ENCODE results near the gene DNAH8. TPM values are rescaled to one million over a fixed set of nuclear protein-coding genes. Genes with fewer than 3 reads are reported as not detected.
"Not testable (repeated sequence)": the region's sequence is repeated elsewhere in the genome, so short reads cannot be mapped to it uniquely, and the experiment has no call there.

DNAH8 gene
- polyA plus RNA-seq, 6 donors from 2014 or later: not detected

DNA sequence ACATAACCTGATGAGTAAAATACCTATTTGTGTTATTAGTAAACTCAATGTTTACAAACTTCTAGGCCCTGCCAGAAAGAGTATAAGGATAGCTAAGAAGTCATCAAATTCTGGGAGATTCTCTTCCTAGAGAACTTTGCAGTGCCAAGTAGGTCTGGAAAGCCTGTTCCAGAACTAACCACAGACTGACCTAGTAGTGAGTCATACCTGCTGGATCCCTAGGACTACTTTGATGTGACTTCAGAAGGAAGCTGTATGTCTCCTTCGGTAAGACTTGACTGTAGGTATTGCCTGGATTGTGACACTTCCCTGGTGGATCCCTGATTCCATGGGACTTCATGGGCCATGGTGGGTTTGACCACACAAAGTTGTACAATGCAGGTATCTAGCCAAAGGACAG lies 131.7 kb downstream of the DNAH8 start:
- no peaks in the 10 kb centered on the region for H3K4me1 Mint-ChIP-seq
- no peaks in the 10 kb centered on the region for H3K36me3 Mint-ChIP-seq
- ATAC-seq (ENCODE audit: low read depth in 2 of 2) (no peak), DNase-seq (no peak)
- peaks cover 0 to 4% (median 0%) of the 10 kb centered on the region in 7 donors for H3K9me3 Mint-ChIP-seq
- H3K4me3 Mint-ChIP-seq: no peak overlapping the region
- no peak overlapping the region for H3K27ac Mint-ChIP-seq
- peaks cover 23 to 45% (median 28%) of the 10 kb centered on the region in 3 donors for H3K27me3 Mint-ChIP-seq

DNA sequence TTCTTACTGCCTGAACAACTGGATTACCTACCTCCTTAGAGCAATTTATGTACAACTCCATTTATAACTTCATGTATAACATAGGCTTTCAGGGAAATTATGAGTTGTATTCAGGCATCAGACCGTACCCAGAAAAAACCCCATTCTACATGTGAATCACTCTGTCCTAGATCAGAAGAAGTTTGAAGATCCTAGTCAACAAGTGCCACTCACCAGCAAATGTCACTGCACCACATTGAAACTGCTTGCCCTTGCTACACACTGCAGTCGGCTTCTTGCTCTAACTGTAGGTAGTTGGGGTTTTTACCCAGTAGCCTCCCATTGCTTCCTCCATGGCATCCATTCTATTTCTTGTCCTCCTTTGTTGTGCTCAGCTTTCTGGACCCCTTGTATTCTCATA lies 132.4 kb downstream of the DNAH8 start:
- ATAC-seq (ENCODE audit: low read depth in 2 of 2) (no peak), DNase-seq (no peak)
- Mint-ChIP-seq H3K4me1 (no peaks in the 10 kb centered on the region), H3K9me3 (peaks cover 0 to 4% (median 0%) of the 10 kb centered on the region in 7 donors), H3K36me3 (no peaks in the 10 kb centered on the region), H3K27ac (no peak overlapping the region), H3K27me3 (peaks cover 20 to 50% (median 34%) of the 10 kb centered on the region in 3 donors), H3K4me3 (peak overlapping the region in 1 of 8 donors; percentile 43)

DNA sequence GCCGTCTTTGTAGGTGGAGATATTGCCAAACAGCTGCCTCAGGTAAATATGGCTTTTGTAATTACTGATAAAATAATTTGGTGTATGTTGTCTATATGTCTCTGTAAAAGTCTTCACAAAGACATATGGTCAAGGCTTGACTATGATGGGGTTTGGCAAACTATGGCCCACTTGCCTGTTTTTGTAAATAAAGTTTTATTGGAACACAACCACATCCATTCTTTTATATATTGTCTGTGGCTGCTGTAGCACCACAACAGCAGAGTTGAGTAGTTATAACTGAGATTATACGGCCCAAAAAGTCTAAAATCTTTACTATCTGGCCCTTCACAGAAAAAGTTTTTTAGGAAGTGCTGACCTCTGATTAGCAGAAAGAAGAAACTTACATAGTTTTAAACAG lies 133.6 kb downstream of the DNAH8 start:
- no peaks in the 10 kb centered on the region for H3K36me3 Mint-ChIP-seq
- no peak overlapping the region for H3K4me3 Mint-ChIP-seq
- H3K9me3 Mint-ChIP-seq: peaks cover 0 to 4% (median 0%) of the 10 kb centered on the region in 7 donors
- H3K27me3 Mint-ChIP-seq: peaks cover 20 to 47% (median 30%) of the 10 kb centered on the region in 3 donors
- DNase-seq (no peak), ATAC-seq (ENCODE audit: low read depth in 2 of 2) (no peak)
- no peaks in the 10 kb centered on the region for H3K4me1 Mint-ChIP-seq
- no peak overlapping the region for H3K27ac Mint-ChIP-seq

DNA sequence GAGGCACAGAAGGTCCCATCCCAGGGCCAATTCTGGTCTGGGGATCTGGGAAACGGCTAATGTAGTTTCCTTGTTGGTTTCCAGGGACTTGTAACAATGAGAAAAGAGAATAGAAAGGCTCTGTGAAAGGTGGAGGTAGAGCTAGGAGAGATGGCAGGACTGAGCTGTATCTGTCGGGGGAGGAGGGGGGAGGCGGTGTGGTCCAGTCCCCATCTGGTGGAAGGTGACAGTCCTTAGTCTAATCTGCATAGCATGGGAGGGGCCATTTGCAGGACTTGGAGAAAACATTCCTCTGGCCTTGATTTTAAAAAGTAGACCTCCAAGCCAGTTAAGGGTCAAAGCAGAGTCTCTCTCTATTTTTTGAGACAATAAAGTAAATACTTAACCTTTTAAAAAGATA lies 137.1 kb downstream of the DNAH8 start:
- ATAC-seq (ENCODE audit: low read depth in 2 of 2) (no peak), DNase-seq (no peak)
- Mint-ChIP-seq H3K9me3 (peaks cover 0 to 4% (median 0%) of the 10 kb centered on the region in 7 donors), H3K36me3 (no peaks in the 10 kb centered on the region), H3K27ac (peak overlapping the region in 1 of 6 donors; percentile 82), H3K27me3 (peaks cover 11 to 45% (median 35%) of the 10 kb centered on the region in 3 donors), H3K4me3 (no peak overlapping the region), H3K4me1 (no peaks in the 10 kb centered on the region)

DNA sequence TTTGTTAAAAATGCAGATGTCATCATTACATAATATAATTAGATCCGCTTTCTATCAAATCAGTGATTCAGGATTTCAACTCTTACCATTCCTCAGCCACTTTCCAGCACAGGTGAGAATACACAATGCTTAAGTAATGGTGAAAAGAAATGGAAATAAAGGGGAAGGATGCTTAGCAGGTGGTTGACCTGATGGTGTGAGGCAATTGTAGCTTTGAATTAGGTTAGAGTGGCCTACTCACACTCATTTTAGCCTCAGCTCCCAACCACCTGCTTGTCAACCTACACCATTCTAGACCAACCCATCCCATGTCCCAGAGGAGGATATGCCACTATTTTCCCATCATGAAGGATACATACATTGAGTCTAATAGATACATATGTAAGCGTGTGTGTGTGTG lies 138.1 kb downstream of the DNAH8 start:
- Mint-ChIP-seq H3K36me3 (no peaks in the 10 kb centered on the region), H3K9me3 (peaks cover 0 to 4% (median 0%) of the 10 kb centered on the region in 7 donors), H3K4me1 (no peaks in the 10 kb centered on the region), H3K4me3 (no peak overlapping the region), H3K27me3 (peaks cover 14 to 40% (median 36%) of the 10 kb centered on the region in 3 donors), H3K27ac (no peak overlapping the region)
- ATAC-seq (ENCODE audit: low read depth in 2 of 2) (no peak), DNase-seq (no peak)

DNA sequence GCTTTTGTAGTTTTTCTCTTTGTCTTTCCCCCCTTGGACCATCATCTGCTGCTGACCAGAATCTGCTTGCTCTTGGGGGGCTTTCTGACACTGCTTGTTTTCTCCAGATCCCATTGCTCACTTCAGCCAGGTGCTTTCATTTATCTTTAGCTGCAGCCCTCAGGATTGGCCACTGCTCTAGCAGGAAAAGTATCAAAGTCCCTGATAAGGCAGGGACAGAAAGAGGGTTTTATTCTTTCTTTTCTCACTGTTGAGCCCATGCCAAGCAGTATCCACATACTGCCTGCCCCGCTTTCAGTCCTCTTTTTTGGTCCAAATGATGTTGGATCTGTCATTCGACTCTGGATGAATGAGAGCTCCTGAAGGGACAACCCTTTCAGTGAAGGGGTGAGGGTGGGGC lies 141.4 kb downstream of the DNAH8 start:
- ATAC-seq (ENCODE audit: low read depth in 2 of 2) (no peak), DNase-seq (no peak)
- Mint-ChIP-seq H3K9me3 (no peaks in the 10 kb centered on the region), H3K27me3 (peaks cover 24 to 30% (median 27%) of the 10 kb centered on the region in 3 donors), H3K4me3 (no peak overlapping the region), H3K4me1 (no peaks in the 10 kb centered on the region), H3K36me3 (no peaks in the 10 kb centered on the region), H3K27ac (no peak overlapping the region)

DNA sequence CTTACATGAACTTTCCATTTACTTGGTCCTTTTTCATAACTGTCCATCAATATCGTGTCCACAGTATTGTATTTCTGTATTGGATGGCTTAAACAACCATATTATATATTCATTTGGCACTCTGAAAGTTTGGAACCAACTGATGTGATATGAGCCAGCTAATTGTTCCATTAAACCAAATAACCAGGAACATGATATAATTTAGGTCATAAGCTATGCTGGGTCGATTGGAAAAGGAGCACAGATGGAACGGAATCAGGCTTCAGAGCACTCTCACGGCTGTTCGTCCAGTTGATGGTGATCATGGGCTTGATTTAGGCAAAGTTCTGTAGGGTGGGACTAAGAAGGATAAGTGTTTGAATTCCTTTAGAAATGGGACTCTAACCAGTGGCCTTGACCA lies 142.7 kb downstream of the DNAH8 start:
- DNase-seq (no peak), ATAC-seq (ENCODE audit: low read depth in 2 of 2) (no peak)
- Mint-ChIP-seq H3K4me3 (no peak overlapping the region), H3K27me3 (peaks cover 24 to 29% (median 27%) of the 10 kb centered on the region in 3 donors), H3K9me3 (no peaks in the 10 kb centered on the region), H3K36me3 (no peaks in the 10 kb centered on the region), H3K27ac (no peak overlapping the region), H3K4me1 (no peaks in the 10 kb centered on the region)

DNA sequence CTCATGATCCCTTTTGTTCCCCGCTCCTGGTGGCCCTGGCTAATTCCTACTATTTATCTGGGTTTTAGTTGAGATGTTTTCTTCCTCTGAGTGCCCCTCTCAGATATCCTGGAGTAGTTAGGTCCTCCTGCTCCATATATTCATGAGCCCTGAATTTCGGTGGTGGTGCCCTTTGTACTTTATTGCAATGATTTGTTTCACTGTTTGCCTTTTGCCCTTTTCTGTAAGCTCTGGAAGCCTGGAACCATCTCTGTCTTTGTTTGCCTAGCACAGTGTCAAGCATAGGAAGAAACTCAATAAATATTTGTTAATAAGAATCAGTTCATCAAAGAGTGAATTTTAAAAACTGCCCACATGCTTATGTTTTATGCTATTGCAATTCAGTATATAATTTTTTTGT lies 144.9 kb downstream of the DNAH8 start:
- H3K27ac Mint-ChIP-seq: no peak overlapping the region
- no peaks in the 10 kb centered on the region for H3K9me3 Mint-ChIP-seq
- H3K36me3 Mint-ChIP-seq: no peaks in the 10 kb centered on the region
- no peak for DNase-seq
- H3K4me1 Mint-ChIP-seq: no peaks in the 10 kb centered on the region
- H3K4me3 Mint-ChIP-seq: no peak overlapping the region
- peaks cover 30 to 35% (median 34%) of the 10 kb centered on the region in 3 donors for H3K27me3 Mint-ChIP-seq
- ATAC-seq (ENCODE audit: low read depth in 2 of 2): no peak

DNA sequence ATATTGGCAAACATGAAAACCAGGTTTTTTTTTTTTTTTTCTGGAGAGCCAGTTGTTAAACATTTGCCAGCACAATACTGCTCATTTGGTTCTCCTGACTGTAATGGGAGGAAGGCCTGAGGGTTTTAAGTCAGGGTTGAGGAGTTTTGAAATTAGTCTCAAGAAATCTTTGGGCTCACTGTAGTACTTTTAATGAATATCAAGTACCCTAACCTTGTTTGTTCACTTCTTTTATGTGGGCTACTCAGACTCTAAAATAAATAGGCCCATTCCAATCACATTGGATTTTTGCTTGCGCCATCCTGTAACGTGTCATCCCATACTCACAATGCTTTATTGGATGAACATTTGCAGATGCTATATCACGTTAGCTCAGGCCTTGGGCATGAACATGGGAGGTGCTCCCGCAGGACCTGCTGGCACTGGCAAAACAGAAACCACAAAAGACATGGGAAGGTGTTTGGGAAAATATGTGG lies 146.9 kb downstream of the DNAH8 start:
- no peaks in the 10 kb centered on the region for H3K9me3 Mint-ChIP-seq
- no peaks in the 10 kb centered on the region for H3K36me3 Mint-ChIP-seq
- no peak for DNase-seq
- H3K4me1 Mint-ChIP-seq: no peaks in the 10 kb centered on the region
- H3K27ac Mint-ChIP-seq: no peak overlapping the region
- ATAC-seq (ENCODE audit: low read depth in 2 of 2): no peak
- H3K4me3 Mint-ChIP-seq: no peak overlapping the region
- H3K27me3 Mint-ChIP-seq: peaks cover 20 to 34% (median 27%) of the 10 kb centered on the region in 3 donors

DNA sequence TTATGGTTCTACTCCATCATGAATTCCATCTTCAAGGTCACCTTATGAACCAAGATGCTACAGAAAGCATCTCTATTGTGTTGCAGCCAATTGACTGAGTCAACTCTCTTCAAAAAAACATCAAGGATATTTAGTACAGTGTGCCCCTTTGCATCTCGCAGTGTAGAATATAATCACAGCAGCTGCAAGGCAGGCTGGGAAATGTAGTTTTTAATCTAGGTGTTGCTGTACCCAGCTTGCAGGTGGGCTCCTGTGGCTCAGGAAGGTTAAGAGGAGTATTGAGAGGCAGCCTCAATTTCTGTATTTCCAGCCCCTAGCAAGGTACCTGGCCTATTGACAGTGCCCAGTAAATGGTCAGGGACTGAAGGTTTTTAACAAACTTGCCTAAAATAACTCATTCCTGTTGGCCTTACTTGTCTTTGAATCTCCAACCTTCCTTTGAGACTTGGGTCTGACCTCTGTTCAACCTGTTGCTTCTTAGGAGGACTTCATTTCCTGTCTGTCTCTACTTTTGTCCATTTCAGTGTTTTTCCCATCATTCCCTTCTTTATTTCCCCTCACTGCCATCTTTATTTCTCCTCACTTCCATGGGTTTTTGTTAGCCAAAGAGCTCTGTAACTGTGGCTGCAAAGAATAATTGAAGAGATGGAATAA lies 150.5 kb downstream of the DNAH8 start:
- H3K4me1 Mint-ChIP-seq: no peaks in the 10 kb centered on the region
- no peaks in the 10 kb centered on the region for H3K9me3 Mint-ChIP-seq
- peaks cover 17 to 33% (median 30%) of the 10 kb centered on the region in 3 donors for H3K27me3 Mint-ChIP-seq
- DNase-seq (no peak), ATAC-seq (ENCODE audit: low read depth in 2 of 2) (no peak)
- no peak overlapping the region for H3K4me3 Mint-ChIP-seq
- H3K27ac Mint-ChIP-seq: no peak overlapping the region
- no peaks in the 10 kb centered on the region for H3K36me3 Mint-ChIP-seq

DNA sequence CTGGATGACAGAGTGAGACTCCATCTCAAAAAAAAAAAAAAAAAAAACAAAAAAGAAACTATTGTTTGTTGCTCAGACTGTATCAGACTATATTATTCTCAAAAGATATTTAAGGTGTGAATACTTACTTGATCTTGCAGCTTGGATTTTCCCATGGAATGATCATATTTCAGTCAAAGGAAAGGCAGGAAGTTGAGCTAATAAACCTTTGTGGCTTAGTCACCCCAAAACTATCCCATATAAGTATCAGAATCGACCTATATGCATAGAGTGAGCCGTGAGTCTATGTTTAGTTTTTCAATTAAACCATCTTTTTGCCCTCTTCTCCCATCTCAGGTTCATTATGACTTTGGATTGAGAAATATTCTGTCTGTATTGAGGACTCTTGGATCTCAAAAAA lies 152.6 kb downstream of the DNAH8 start:
- peaks cover 16 to 38% (median 28%) of the 10 kb centered on the region in 3 donors for H3K27me3 Mint-ChIP-seq
- peaks cover 0 to 3% (median 3%) of the 10 kb centered on the region in 3 donors for H3K4me1 Mint-ChIP-seq
- no peak overlapping the region for H3K27ac Mint-ChIP-seq

DNA sequence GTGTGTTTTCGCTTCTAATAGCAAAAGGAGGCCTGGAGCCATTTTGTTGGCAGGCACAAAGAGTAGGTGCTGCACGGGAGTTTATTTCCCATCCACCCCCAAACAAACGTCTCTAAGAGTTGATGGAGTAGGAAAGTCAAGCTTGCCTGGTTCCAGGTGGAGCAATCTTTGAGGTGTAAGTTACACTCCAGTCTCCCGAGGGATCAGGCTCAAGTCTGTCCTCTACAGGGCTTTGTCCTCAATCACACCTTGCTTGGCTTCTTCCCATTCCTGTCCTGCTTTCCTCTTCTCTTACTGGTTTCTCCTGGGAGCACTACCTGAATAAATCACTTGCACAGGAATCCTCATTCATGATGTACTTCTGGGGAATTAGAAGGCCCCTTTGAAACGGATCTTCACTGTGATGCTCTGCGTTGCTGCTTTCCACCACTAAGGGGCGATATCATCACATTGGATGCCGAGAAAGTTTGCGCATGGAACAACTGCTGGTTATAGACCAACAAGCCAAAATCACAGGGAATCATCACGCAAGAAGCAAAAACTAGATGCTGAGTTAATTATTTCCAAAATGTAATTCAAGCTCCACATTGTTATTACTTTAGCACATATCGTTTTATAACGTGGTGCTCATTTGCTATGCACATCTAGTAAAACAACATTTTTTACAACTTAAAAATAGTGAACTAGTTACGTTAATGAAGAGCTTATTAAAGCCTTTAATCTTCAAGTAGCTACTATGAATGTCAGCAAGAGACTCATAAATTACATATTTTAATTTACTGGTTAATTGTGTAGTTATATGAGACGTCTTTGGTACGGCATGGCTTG lies 156.8 kb downstream of the DNAH8 start:
- Mint-ChIP-seq H3K9me3 (no peaks in the 10 kb centered on the region), H3K27ac (no peak overlapping the region), H3K4me3 (no peak overlapping the region), H3K4me1 (peaks cover 0 to 10% (median 3%) of the 10 kb centered on the region in 3 donors), H3K36me3 (no peaks in the 10 kb centered on the region), H3K27me3 (peaks cover 22 to 27% (median 25%) of the 10 kb centered on the region in 3 donors)
- DNase-seq: peak; percentile 14
- ATAC-seq (ENCODE audit: low read depth in 2 of 2): peak in 1 of 2 donors; percentile 36

More for the DNA sequence above, 152.6 kb downstream of the DNAH8 start:
- Mint-ChIP-seq H3K4me3 (no peak overlapping the region), H3K9me3 (no peaks in the 10 kb centered on the region), H3K36me3 (no peaks in the 10 kb centered on the region)
- no peak for ATAC-seq (ENCODE audit: low read depth in 2 of 2)
- no peak for DNase-seq

DNA sequence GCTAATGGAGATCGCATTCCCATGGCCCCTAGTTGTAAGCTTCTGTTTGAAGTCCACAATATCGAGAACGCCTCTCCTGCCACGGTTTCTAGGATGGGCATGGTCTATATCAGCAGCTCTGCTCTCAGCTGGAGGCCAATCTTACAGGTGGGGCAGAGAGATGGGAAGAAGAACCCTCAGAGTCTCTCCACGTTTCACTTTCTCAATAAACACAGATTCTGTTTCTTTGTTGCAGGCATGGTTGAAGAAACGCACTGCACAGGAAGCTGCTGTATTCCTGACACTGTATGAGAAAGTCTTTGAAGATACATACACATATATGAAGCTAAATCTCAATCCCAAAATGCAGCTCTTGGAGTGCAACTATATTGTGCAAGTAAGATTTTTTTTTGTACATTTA lies 157.9 kb downstream of the DNAH8 start:
- Mint-ChIP-seq H3K4me3 (no peak overlapping the region), H3K4me1 (peaks cover 0 to 10% (median 3%) of the 10 kb centered on the region in 3 donors), H3K36me3 (peaks cover 0 to 6% of the 10 kb centered on the region in 2 donors), H3K27me3 (peaks cover 22 to 34% (median 27%) of the 10 kb centered on the region in 3 donors), H3K9me3 (peaks cover 0 to 2% (median 0%) of the 10 kb centered on the region in 7 donors), H3K27ac (no peak overlapping the region)
- no peak for DNase-seq
- no peak for ATAC-seq (ENCODE audit: low read depth in 2 of 2)

DNA sequence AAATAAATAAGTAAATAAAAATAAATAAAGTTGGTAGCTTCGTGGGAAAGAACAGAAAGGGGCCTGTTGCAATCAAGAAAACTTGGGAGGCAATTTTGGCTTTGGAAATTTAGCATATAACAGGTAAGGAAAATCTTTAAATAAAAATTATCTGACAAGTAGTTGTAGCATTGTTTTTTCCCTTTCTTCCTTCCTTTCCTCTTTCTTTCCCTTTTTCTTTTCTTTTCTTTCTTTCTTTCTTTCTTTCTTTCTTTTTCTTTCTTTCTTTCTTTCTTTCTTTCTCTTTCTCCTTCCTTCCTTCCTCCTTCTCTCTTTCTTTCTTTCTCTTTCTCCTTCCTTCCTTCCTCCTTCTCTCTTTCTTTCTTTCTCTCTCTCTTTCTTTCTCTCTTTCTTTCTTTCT lies 158.7 kb downstream of the DNAH8 start:
- Mint-ChIP-seq H3K36me3 (peaks cover 0 to 12% of the 10 kb centered on the region in 2 donors), H3K27me3 (peaks cover 22 to 39% (median 30%) of the 10 kb centered on the region in 3 donors)
- not testable (repeated sequence) for H3K4me1 Mint-ChIP-seq; H3K4me3 Mint-ChIP-seq; ATAC-seq (ENCODE audit: low read depth in 2 of 2); DNase-seq; H3K27ac Mint-ChIP-seq; H3K9me3 Mint-ChIP-seq
